HG03378 (cell line): Measurements from ENCODE around the gene JHY.

Experiments used
- ATAC-seq: cut with Tn5 transposase; IDR thresholded peaks from one replicate; pipeline ENCODE4 v1.9.1; 2021; ENCODE audit warnings: mild to moderate bottlenecking, moderate library complexity; ENCODE audit not compliant: unreplicated experiment

JHY gene

DNA sequence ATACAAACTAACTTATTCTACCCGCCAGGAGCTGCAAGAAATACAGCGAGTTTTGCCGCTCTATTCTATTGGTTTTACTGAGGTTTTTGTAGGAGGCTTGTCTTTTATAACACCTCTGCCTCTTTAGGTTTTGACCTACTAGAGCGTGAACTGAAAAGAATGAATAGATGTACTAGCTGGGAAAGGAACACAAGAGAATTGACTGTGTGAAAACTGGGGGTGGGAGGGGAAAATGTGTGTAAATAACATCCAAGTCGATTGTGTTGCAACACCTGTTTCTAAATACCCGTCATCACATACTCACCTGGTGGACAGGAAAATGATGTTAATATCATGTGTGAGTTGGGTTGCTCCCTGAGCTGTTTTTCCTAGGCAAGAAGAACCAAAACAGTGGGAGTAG is 12.9 kb upstream of the JHY start:
- ATAC-seq: no peak

DNA sequence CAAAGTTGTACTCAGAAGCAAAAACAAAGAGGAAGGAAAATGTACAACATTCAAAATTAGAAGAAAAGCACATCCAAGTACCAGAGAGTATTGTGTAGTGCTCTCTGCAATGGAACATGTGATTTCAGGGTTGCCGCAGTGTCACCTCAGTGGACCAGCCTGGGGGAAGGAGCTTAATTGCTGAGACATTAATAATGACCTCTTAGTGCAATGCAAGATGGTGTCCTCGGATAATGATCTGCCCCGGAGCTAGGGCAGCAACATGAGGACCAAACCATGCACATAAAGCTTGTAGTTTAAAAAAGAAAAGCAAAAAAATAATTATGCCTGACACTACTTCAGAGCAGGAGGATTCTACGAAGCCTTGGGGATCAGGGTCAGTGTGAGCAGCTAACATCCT is 11.3 kb upstream of the JHY start:
- ATAC-seq: no peak

DNA sequence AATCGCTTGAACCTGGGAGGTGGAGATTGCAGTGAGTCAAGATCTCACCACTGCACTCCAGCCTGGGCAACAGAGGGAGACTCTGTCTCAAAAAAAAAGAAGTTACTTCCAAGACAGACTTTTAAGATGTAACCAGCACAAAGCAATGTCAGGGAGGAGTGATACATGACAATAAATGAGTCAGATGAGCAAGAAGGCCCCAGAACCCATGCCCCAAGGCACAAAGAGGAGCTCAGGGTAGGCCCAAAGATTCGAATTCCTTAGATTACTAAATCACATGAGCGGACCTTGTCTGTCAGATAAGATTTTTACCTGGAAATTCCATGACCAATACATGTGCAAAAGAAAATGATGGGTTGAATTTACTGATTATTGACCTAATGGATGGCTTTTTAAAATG is 10.5 kb upstream of the JHY start:
- ATAC-seq: no peak

DNA sequence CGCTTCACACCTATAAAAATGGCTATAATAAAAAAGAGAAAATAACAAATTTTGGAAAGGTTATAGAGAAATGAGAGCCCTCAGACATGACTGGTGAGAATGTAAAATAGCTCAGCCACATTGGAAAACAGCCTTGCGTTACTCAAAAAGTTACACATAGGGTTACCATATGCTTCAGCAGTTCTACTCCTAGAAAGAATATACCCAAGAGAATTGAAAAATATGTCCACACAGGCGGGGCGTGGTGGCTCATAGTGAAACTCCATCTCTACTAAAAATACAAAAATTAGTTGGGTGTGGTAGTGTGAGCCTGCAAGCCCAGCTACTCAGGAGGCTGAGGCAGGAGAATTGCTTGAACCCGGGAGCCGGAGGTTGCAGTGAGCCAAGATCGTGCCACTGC is 7.6 kb upstream of the JHY start:
- ATAC-seq: peak; percentile 82

DNA sequence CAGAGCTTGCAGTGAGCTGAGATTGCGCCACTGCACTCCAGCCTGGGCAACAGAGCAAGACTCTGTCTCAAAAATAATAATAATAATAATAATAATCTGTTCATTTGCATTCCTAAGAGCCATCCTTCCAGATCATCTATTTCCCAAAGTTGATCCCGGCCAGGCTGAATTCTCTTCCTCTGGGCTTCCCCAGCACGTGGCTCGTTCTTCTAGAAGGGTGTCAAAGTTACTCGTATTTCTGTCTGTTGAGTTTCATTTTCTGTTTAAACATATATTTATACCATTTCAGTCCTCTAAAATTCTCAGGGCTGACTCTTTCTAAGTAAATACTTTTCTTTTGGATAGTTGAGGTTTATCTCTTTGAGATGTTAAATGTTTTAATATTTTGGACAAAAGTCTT is 4.8 kb upstream of the JHY start:
- no peak for ATAC-seq

DNA sequence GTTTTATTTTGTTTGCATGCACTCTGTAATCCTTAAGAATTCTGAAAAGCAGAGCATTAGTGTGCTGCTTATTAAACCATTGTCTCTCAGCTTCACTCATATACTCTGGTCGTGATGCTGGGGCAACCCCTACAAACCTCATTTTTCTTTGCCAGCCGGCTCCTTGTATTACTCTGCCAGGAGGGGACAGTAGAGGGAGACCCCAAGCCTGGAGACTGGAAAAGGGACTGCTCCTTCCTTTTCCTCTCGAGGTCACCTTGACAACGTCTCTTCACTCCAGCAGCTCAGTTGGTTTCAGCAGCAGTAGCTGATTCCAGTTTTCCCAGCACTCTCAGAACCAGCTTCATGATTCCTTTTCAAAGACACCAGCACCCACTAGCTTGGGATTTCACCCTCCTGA is 2.8 kb upstream of the JHY start:
- ATAC-seq: no peak

- ATAC-seq: no peak
Measured at GRCh38 chr11:122882857-122883645, 492 bp downstream of the JHY start.

DNA sequence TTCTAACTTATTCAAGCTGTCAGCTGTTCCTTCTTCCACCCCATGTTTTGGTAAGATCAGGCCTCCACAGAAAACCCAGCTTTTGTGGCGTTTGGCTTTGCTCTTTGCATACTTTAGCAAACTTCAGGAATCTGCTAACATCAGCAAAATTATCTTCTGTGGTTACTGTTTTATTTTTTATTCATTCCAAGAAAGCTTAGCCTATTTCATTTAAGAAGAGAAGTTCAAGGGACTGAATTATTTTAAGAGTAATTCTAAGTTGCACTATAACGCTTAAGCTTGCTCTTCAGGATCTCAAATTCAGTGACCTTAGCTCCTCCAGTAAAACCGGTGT is 1.1 kb downstream of the JHY start:
- no peak for ATAC-seq

GRCh38 chr11:122888162-122888561 is 5.6 kb downstream of the JHY start:
- no peak for ATAC-seq

DNA sequence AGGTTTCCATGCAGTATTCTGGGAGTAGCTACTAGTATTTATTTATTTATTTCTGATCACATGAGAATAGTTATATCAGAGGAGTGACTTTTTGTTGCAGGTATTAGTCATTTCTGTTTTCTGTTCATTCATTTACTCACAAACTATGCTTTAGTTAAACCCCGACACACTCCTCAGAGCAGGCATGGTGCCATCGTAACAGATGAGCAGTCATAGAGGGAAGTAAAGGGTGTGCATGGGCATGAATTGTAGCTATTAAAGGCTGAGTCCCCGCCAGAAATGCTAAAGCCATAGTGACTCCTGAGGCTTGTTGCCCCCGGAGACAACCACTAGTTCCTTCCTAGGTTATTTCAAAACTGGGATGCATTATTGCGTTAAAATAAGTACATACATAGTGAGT is 10.6 kb downstream of the JHY start:
- no peak for ATAC-seq

DNA sequence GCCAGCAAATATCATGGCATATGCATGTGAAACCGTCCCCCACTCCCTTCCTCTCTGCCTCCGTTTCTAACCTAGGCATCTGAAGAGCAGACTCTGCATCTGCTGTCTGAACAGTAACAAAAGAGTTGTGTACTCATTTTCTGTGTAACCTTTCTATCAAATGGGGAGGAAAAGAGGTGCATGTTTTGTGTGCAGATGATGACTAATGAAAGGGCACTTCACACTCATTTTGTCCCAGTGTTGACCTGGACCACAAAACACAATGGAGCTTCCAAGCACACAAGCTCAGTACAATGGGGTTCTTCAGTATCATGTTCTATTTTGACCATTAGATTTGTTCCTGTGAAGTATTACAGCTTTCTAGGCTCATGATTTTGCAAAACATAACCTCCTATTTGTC is 13.0 kb downstream of the JHY start:
- ATAC-seq: no peak

DNA sequence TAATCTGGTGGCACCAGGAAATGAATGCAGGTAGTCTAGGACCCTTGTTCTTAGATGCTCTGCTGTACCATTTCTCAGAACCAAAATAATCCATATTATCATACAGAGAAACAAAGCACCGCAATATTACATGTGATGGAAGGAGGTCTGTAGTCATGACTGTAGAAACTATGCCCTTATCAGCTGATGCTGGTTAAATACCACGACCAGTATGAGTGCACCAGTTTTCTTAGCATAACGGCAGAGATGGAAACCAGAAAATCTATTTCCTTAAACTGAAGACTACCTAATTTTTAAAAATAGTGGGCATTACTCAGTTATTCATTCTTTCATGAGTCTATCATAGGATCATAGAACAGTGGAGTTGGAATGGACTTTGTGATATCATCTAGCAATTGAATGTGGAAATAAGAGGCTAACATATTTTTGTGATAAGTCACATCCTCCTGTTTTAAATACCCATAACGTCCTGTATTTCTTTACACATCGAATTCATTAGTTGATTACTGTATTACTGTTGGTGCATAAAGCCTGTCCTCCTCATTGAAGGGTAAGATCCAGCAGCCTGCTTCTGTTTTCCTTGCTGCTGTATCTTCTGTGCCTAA is 15.1 kb downstream of the JHY start:
- no peak for ATAC-seq

- no peak for ATAC-seq
Measured at GRCh38 chr11:122898799-122899198, 16.2 kb downstream of the JHY start.

GRCh38 chr11:122900587-122901202 is 18.1 kb downstream of the JHY start:
- ATAC-seq: no peak

GRCh38 chr11:122902951-122903350 is 20.4 kb downstream of the JHY start:
- no peak for ATAC-seq

- ATAC-seq: no peak
Measured at GRCh38 chr11:122910775-122911174, 28.2 kb downstream of the JHY start.

GRCh38 chr11:122917311-122917710 is 34.8 kb downstream of the JHY start:
- no peak for ATAC-seq

DNA sequence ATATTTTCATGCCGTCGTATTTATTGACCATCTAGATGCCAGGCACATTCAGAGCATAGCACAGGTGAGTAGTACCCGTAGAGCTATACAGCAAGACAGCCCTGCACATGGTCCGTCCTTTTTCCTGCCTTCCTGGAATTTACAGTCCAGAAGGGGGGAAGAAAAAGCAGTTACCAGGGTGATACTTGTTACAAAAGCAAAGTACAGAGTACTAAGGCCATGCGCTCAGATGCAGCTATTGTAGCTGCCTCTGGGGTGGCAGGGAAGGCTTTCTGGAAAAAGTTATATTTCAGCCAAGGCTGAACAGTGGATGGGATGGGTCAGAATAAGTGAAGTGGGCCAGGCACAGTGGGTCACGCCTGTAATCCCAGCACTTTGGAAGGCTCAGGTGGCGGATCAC is 36.2 kb downstream of the JHY start:
- ATAC-seq: no peak

GRCh38 chr11:122920579-122920978 is 38.0 kb downstream of the JHY start:
- ATAC-seq: no peak

DNA sequence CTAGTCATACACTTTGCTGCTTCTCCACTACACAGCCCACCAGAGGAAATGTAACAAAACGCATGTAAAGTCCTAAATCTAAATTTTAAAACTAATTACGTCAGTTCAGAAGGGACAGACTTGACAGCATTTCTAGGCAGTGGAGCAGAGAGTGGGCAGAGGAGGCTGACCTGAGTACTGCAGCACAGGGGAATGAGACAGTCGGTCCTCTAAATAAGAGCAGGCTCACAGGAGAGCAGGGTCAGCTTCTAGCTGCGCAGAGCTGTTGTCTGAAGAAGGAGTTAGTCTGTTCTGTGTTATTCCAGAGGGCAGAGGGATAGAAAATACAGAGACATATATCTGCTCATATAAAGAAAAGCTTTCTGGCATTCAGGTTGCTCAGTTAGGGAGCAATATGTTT is 40.3 kb downstream of the JHY start:
- ATAC-seq: no peak

DNA sequence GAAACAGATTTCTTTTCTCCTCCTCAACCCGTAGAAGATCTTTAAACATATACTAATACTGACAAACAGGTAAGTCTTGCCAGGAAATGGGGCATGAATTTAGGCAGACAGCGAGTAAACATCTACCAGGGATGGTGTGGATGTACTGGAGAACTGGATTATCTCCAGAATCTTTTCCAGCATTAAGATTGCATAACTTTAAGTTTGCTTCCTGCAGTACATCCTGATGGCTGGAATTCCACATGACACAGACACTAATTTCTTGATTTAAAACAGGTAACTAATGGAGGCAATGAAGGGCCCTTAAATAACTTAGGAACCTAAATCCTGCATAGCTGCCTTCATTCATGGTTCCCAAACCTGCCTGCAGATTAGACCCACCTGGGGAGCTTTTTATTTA is 40.7 kb downstream of the JHY start:
- no peak for ATAC-seq

DNA sequence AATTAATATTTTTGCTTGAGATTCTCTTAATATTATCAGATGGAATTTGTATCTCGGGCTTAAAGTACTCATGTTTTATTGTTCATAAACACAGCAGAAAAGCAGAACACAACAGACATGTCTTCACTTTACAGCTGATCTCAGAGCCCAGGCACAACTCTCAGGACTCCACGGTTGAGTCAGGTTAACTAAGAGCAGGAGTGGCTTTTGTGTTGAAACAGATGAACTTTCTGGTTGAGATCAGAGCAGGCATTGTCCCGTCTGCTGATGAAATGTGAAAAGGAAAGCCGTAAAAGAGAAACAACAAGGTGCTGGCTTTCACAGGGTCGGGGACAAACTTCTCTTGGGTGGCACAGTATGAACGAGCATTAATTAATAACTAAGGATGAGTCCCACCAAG is 49.0 kb downstream of the JHY start:
- ATAC-seq: no peak

DNA sequence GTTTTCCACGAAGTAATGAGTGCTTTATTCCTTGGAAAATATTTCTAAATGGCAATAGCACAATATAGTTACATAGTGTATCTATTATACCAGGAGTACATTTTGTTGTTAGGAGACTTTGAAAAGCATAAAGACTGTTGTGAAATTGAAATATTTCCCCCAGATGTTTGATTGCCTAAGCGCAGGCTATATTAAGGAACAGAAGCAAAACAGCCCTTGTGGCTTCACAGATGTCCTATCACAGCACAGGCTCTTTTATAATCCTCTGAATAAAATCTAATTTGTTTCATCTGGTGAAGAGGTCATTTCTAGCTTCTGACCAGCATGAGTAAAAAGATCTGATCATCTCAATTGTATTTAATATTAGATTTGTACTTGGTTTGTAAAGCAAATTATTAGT is 50.9 kb downstream of the JHY start:
- no peak for ATAC-seq
